Measurements from ENCODE around the gene TNRC18. TPM values are rescaled to one million over a fixed set of nuclear protein-coding genes. Genes with fewer than 3 reads are reported as not detected.

The TNRC18 gene
- total and polyA plus RNA-seq, 9 of the 15 experiments (the other 6 are each of a cell fraction or from before 2014, with no cell fraction given) = 0.03 to 43.2 (median 18.0) TPM

GRCh38 chr7:5452470-5452899 is 28.9 kb upstream of the TNRC18 start (continued):
- TF ChIP-seq ETS2 (tag; IDR thresholded peaks at IDR 0.05; ENCODE audit: borderline replicate concordance, poor library complexity, severe bottlenecking) (no peak), MYNN (IDR thresholded peaks at IDR 0.05) (peak; percentile 53; the same call in 1 of the 2 replicates), MYNN (CRISPR knock-in tag; IDR thresholded peaks at IDR 0.05) (no peak), ZBTB2 (IDR thresholded peaks at IDR 0.05) (peak; percentile 49; the same call in 1 of the 2 replicates), RREB1 (CRISPR knock-in tag; IDR thresholded peaks at IDR 0.05) (no peak), TRIM28 (IDR thresholded peaks at IDR 0.05) (no peak), SMARCE1 (IDR thresholded peaks at IDR 0.05) (peak; percentile 88), JUN (IDR thresholded peaks at IDR 0.05; ENCODE audit: borderline replicate concordance, low read depth, low read length) (no peak), JUN (CRISPR knock-in tag; IDR thresholded peaks at IDR 0.05; ENCODE audit: borderline replicate concordance) (no peak), SRSF9 (IDR thresholded peaks at IDR 0.05; ENCODE audit: borderline replicate concordance, low read depth, low read length) (no peak), MBD2 (IDR thresholded peaks at IDR 0.05; ENCODE audit: borderline replicate concordance, low read depth) (no peak), ZEB2 (IDR thresholded peaks at IDR 0.05) (0 out of 2 replicates have a peak, but pooled peaks have one; percentile 73), EZH2 (IDR thresholded peaks at IDR 0.05; ENCODE audit: borderline replicate concordance, low read depth, low read length) (no peak), HDAC6 (IDR thresholded peaks at IDR 0.05; ENCODE audit: low read depth, low read length) (no peak), FOXP4 (CRISPR knock-in tag; IDR thresholded peaks at IDR 0.05; ENCODE audit: borderline replicate concordance) (no peak), ZSCAN32 (CRISPR knock-in tag; IDR thresholded peaks at IDR 0.05) (no peak), FOXK1 (CRISPR knock-in tag; IDR thresholded peaks at IDR 0.05; ENCODE audit: borderline replicate concordance) (no peak), HINFP (tag; conservative IDR thresholded peaks at IDR 0.05; ENCODE audit: low read depth) (no peak)
